Activated T-helper 9 cell treated with anti-CD3 and anti-CD28 coated beads, Interleukin-2, amount 50 U/mL, for 16 hours (primary cell): ENCODE results near the gene PLEKHJ1.

Source experiments
- DNase-seq: peaks from one replicate; pipeline ENCODE4 v3.0.0-alpha.2; 2020; ENCODE audit warnings: low read depth

The PLEKHJ1 gene

DNA sequence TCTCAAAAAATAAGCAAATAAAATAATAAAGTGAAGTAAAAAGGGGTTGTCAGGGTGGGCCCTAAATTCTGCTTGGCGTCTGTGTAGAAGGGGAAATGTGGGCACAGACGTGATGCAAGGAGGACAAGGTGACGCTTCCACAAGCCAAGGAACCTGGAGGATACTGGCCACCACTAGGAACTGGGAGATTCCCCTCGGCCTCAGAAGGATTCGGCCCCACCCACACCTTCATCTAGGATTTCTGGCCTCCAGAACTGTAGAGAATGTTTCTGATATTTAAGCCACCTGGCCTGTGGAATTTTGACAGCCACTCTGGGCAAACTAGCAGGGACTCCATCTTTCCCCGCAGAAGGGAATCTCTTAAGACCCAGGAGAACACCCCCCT is 1.1 kb downstream of the PLEKHJ1 start:
- no peak for DNase-seq

GRCh38 chr19:2233601-2234280 is 2.4 kb downstream of the PLEKHJ1 start:
- no peak for DNase-seq

DNA sequence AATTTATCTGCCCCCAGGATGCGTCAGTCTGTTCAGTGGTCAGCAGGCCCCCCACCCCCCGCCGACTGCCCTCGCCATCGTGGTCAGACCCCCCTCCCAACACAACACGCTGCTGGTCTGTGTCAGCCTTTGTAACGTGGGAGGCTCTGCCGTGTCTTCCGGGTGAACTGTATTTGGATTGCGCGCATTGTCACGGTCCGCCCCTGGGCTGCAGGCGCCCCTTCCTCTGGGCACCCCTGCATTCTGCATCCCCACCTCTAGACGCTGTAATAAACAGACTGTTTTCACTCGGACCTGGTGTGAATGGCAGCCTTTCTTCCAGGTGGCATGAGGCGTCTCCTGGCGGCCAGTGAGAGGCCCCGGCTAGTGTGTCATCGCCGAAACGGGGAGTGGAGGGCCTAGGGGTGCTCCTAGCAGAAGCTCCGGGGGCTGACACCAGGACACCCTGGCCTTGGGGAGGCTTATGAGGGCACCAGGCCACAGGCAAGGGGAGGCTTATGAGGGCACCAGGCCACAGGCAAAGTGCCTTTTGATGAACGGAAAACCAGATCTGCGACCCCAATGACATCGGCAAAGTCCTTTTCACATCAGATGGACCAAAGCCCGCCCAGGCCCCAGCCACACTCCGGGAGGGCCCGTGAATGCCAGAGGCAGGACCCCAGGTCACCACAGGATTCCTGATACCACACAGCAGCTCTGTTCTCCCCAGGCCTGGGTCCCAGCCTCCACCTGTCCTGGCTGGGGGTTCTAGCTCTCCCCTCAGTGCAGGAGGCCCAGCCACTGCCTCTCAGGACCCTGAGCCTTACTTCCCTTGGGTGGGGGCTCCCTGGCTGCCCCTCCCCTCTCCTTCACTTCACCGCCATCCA is 3.6 kb downstream of the PLEKHJ1 start:
- DNase-seq: no peak

GRCh38 chr19:2231621-2232221 is 4.4 kb downstream of the PLEKHJ1 start:
- DNase-seq: no peak

- DNase-seq: no peak
Observed at GRCh38 chr19:2230807-2231533, 5.2 kb downstream of the PLEKHJ1 start.

- DNase-seq: no peak
Observed at GRCh38 chr19:2230033-2230531, 6.0 kb downstream of the PLEKHJ1 start.

DNA sequence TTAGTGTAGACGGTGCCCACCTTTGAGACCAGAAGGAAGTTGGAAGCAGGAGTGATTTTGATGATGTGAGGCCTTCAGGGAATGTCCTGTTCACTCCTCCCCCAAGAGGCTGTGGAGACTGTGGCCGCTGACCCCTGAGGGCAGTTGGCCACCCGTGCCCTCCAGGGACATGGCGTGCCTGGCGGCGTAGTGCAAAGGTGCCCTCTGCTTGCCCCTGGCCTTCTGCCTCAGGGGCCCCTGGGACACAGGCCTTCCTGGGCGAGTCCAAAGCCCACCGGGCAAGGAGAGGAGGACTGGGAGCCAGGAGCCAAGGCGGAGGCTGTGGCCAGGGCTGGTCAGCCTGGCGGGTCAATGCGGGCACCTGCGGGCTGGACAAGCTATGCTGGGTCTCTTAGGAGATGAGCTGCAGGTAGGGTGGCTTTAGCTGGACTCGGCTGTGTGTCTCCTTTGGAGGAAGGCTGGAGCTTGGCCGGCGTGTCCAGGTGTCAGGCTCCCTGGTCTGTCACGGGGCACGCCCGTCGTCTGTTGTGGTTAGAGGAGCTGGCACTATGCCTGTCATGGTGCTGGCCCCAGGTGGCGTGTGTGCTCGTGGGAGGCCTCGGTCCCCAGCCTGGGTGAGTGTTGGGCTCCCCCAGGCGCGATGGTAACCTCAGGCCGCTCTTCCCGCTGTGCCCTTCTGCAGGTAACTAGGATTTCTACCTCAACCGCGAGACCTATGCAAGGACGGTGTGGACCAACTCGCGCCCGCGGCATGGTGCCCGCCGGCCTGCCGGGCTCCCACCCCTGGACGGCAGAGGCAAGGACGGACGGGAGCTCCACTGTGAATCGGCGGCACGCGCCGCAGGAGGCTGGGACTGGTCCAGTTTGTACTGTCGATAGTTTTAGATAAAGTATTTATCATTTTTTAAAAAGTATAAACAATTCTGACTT is 6.8 kb downstream of the PLEKHJ1 start:
- DNase-seq: no peak

DNA sequence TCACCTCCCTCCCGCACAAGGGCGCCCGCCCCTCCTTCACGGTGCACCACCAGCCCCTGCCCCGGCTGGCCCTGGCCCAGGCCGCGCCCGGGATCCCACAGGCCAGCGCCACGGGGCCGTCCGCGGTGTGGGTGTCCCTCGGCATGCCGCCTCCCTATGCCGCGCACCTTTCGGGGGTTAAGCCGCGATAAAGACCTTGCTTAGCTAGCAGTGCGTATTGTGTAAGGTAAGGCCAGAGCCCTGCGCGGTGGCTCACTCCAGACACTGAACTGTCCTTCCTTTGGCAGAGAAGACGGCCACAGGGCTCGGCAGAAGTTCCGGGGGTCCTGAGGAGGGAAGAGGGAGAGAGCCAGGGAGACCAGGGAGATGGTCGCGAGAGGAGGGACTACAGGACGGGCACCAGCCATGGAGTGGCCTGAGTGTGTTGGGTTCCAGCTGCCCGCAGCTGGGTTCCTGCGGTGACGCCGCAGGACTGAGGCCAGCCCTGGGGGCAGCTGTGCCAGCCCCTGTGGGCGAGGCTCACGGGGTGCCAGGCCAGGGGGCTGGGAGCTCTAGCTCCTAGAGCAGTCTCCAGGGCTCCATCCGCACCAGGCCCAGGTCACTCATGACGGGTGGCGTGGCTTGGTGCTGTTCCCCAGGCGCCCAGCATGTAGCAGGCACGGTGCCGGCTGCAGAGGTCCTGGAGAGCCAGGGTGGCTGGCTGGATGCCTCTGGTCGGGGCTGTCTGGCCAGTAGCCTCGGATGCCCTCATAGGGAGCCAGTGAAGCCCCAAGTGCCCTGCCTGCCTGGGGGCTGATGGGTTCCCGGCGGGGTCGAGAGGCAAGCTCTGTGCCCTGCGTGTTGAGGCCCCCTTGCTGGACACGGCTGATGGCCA is 7.7 kb downstream of the PLEKHJ1 start:
- DNase-seq: no peak

GRCh38 chr19:2227415-2228156 is 8.5 kb downstream of the PLEKHJ1 start:
- no peak for DNase-seq

- DNase-seq: no peak
Observed at GRCh38 chr19:2226840-2227360, 9.2 kb downstream of the PLEKHJ1 start.

DNA sequence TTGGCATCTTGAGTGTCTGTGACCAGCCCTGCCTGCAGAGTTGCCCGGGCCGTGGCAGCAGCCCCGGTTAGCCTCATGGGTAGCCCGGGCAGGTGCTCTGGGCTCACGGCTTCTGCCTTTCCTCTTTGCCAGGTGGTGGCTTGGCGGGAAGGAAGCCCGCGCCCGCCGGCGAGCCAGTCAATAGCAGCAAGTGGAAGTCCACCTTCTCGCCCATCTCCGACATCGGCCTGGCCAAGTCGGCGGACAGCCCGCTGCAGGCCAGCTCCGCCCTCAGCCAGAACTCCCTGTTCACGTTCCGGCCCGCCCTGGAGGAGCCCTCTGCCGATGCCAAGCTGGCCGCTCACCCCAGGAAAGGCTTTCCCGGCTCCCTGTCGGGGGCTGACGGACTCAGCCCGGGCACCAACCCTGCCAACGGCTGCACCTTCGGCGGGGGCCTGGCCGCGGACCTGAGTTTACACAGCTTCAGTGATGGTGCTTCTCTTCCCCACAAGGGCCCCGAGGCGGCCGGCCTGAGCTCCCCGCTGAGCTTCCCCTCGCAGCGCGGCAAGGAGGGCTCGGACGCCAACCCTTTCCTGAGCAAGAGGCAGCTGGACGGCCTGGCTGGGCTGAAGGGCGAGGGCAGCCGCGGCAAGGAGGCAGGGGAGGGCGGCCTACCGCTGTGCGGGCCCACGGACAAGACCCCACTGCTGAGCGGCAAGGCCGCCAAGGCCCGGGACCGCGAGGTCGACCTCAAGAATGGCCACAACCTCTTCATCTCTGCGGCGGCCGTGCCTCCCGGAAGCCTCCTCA is 9.9 kb downstream of the PLEKHJ1 start:
- no peak for DNase-seq

DNA sequence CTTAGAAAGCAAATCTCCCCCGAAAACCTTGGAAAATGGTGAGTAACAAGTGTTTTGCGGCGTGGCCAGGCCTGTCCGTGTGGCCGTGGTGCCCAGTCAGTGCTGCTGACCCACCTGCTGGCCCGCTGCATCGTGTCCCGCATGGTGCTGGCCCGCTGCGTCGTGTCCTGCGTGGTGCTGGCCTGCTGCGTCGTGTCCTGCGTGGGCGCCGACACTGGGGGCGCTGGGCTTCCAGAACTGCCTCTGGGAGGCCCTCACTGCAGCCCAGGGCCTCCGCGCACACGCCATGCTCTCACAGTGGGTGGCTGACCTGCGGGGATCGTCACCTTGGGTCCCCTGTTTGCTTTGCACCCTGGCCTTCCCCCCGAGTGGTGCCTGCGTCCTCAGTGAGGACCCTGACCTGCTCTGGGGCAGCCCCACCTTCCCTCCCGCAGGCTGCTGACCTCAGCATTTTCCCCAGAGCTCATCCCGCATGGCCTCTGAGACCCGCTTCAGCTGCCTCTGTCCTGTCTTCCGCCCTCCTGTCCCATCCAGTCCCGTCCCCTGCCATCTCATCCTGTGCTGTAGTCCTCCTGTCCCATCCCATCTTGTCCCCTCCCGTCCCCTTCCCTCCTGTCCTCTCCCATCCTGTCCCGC is 10.6 kb downstream of the PLEKHJ1 start:
- no peak for DNase-seq

DNA sequence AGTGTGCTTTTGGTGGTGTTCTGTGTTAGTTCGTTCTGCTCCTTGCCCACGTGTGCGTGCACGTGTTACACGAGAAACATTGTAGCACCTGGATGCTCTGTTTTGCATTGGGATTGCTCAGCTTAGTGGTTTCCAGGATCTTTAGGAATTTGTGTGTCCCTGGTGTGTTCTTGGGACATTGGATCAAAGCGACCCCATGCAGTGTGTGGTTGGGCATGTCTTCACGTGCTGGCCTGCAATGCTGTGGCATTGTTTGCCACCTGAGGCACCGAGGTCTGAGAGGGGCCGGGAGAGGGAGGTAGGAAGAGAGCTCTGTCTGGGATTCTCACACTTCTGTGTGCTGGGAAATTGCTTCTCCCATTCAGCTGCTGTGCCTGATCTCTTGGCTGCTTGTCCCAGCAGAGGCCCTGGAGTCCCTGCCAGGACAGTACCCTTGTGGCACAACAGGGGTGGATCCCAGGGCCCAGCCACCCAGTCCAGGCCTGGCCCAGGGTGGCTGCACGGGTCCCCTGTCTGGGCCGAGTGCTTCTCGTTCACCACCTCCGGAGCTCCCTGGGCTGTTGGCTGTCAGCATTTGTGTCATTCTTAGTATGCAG is 11.3 kb downstream of the PLEKHJ1 start:
- no peak for DNase-seq

DNA sequence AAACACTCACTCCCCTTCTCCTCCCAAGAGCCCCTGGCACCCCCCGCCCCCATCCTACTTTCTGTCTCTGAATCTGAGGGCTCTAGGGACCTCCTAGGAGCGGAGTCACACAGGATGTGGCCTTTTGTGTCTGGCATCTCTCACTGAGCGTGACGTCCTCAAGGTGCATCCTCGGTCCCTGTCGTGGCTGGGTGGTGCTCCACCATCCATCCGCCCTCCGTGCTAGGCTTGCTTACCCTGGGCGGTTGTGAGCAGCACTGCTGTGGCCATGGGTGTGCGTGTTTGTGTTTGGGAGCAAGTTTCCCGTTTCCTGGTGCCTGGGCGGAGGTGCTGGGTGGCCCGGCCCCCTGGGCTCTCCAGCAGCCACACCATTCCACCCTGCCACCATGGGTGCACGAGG is 12.2 kb downstream of the PLEKHJ1 start:
- no peak for DNase-seq

GRCh38 chr19:2223391-2223790 is 12.7 kb downstream of the PLEKHJ1 start:
- no peak for DNase-seq

DNA sequence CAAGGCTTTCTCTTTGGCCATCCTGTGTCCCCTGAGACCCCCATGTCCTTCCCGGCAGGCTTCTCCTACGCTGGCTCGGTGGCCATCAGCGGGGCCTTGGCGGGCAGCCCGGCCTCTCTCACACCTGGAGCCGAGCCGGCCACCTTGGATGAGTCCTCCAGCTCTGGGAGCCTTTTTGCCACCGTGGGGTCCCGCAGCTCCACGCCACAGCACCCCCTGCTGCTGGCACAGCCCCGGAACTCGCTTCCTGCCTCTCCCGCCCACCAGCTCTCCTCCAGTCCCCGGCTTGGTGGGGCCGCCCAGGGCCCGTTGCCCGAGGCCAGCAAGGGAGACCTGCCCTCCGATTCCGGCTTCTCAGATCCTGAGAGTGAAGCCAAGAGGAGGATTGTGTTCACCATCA is 14.2 kb downstream of the PLEKHJ1 start:
- DNase-seq: no peak

- DNase-seq: no peak
Observed at GRCh38 chr19:2221250-2221831, 14.8 kb downstream of the PLEKHJ1 start.
